Right lobe of liver (tissue), 4 donors: ENCODE results near the gene PLPP4.

Source experiments
- POLR2A ChIP-seq: fragments of 450-650 bp; IDR thresholded peaks from one replicate; pipeline ENCODE4 v1.6.1; 2017; ENCODE audit warnings: antibody characterized with exemption, mild to moderate bottlenecking
- TF ChIP-seq, protein P1 (sequence below), 4 donors: fragments of 200-600 bp in 3 of 4; fragments of 450-650 bp in 1 of 4; IDR thresholded peaks; one replicate each; pipeline versions ENCODE4 v1.5.1 to v1.8.0; 2016 to 2022; ENCODE audit warnings: antibody characterized with exemption in 4 of 4, mild to moderate bottlenecking in 2 of 4
- donor health status: DM: no; HTN: no; CAD: no.
- donor health status: DM: no; HTN: no; CAD: no.
- donor health status: DM: no; HTN: yes; CAD: no.

DNA sequence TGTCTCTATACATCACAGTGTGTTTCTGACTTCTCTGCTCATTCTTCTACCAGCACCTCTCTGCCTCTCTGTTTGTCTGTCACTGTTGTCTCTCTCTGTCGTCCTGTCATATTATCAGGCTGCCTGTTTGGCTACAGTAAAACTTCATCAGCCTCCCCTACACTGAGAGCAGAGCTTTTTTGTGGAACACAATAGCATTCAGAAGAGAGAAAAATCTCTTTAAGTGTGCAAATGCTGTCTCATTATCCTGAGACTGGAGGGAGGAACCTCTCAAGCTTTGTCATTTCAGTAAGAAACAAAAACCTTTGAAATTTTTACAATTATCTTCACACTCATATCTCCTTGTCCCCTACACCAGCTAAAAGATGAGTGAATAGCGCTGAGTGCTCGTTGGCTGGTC lies 148.4 kb downstream of the PLPP4 start:
- no peak for TF ChIP-seq POLR2A
- TF ChIP-seq, protein P1, sequence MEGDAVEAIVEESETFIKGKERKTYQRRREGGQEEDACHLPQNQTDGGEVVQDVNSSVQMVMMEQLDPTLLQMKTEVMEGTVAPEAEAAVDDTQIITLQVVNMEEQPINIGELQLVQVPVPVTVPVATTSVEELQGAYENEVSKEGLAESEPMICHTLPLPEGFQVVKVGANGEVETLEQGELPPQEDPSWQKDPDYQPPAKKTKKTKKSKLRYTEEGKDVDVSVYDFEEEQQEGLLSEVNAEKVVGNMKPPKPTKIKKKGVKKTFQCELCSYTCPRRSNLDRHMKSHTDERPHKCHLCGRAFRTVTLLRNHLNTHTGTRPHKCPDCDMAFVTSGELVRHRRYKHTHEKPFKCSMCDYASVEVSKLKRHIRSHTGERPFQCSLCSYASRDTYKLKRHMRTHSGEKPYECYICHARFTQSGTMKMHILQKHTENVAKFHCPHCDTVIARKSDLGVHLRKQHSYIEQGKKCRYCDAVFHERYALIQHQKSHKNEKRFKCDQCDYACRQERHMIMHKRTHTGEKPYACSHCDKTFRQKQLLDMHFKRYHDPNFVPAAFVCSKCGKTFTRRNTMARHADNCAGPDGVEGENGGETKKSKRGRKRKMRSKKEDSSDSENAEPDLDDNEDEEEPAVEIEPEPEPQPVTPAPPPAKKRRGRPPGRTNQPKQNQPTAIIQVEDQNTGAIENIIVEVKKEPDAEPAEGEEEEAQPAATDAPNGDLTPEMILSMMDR (IDR thresholded peaks at IDR 0.05) = no peak
